H1 (cell line): ENCODE data around the gene RRM1. TPM values are rescaled to one million over a fixed set of nuclear protein-coding genes. Genes with fewer than 3 reads are reported as not detected.

Source experiments
- CHD7 ChIP-seq: fragments of 300-600 bp; sonication (generic); IDR thresholded peaks from 2 replicates; pipeline ENCODE4 v1.7.1; 2012; ENCODE audit warnings: low read length, moderate library complexity, mild to moderate bottlenecking, inconsistent platforms; ENCODE audit not compliant: insufficient replicate concordance
- KDM1A ChIP-seq: fragments of 200-600, 300-600 bp; sonication (generic); IDR thresholded peaks from 2 replicates; pipeline ENCODE4 v1.7.1; 2016; ENCODE audit warnings: mild to moderate bottlenecking, low read length, borderline replicate concordance
- PHF8 ChIP-seq: fragments of 200-600 bp; sonication (generic); conservative IDR thresholded peaks from 2 replicates; pipeline ENCODE4 v1.7.1; 2012; ENCODE audit warnings: low read depth, mild to moderate bottlenecking, inconsistent platforms, low read length, moderate library complexity
- RBBP5 ChIP-seq: IDR thresholded peaks from 2 replicates; pipeline ENCODE4 v1.7.1; 2012; ENCODE audit warnings: low read depth, mild to moderate bottlenecking, inconsistent platforms, low read length, moderate library complexity, borderline replicate concordance
- RNF2 ChIP-seq: fragments of 200-900, 300-1000 bp; sonication (generic); IDR thresholded peaks from 2 replicates; pipeline ENCODE4 v1.7.1; 2016; ENCODE audit warnings: borderline replicate concordance, low read depth, mild to moderate bottlenecking, antibody characterized with exemption, low read length; ENCODE audit not compliant: poor library complexity, severe bottlenecking; ENCODE audit errors: missing control alignments
- SP1 ChIP-seq: IDR thresholded peaks from 2 replicates; pipeline ENCODE4 v1.6.1; 2011; ENCODE audit warnings: low read depth, low read length
- SP2 ChIP-seq: IDR thresholded peaks from 2 replicates; pipeline ENCODE4 v1.6.1; 2012; ENCODE audit warnings: mild to moderate bottlenecking, low read length, inconsistent platforms
- TCF12 ChIP-seq: IDR thresholded peaks from 2 replicates; pipeline ENCODE4 v1.6.1; 2011; ENCODE audit warnings: low read depth, mild to moderate bottlenecking, low read length
- polyA plus RNA-seq, 7 experiments: library from polyadenylated mRNA; depleted of rRNA in 3 of 7; stranded (reverse) in 5 of 7; unstranded in 2 of 7; fragments of >200 nt in 5 of 7; fragments of 200-250 nt in 2 of 7; gene quantifications; 1 replicate in 5 of 7; 2 replicates in 1 of 7; 4 replicates in 1 of 7; pipeline versions ENCODE4 v1.2.1 to v1.2.3, GENCODE V29; 2011 to 2013; ENCODE audit warnings: missing spikeins in 2 of 7, mixed read lengths in 2 of 7
- total RNA-seq: library from RNA; stranded (reverse); fragmentation: NEBNext Ultra II Directional; extraction: Animal tissue kit (Norgen Biotek cat#: 25700); gene quantifications from 2 replicates; pipeline ENCODE4 v1.2.1, GENCODE V29; 2021
- TF ChIP-seq, protein P1 (sequence below): IDR thresholded peaks from 2 replicates; pipeline ENCODE4 v1.6.1; 2011; ENCODE audit warnings: low read length, improper control_type of control experiment

RRM1 gene
- total and polyA plus RNA-seq, 2 of the 8 experiments (the other 6 are each of a cell fraction or from before 2014, with no cell fraction given): 63.6 to 126 TPM

DNA sequence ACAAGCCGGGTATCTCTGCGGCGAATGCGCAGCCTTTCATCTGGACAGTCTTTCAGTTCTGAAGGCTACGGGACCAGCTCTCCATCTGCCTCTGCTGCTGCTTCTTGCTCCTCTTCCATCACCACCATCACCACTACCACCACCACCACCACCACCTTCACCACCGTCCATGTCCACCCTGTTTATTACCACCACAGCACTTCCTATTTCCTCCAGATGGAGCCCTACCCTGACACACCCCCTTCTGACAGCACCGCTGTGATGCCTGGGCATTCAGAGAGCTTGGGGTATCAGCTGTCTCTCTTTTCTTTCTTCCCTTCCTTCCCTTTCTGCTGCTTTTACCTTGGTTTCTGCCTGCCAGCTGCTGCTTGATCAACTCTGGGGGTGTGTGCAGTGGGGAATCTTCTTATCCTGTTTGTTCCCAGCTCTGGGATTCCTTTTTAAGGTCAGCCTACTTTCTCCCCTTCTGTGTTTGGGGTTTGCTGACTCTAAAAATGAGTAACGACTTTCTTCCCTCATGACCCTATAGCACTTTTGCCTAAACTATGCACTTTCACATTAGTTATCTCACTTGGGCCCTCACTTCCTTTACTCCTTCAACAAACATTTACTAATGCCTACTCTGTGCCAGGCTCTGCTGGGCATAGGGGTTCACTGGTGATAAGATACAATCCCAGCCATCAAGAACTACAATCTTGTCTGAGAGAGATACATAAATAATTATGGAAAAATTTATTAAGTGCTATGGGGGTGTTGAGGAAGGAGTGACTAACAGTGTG is 7.8 kb upstream of the RRM1 start (continued):
- TF ChIP-seq CHD7: no peak
- TF ChIP-seq RNF2: no peak
- TF ChIP-seq, protein P1, sequence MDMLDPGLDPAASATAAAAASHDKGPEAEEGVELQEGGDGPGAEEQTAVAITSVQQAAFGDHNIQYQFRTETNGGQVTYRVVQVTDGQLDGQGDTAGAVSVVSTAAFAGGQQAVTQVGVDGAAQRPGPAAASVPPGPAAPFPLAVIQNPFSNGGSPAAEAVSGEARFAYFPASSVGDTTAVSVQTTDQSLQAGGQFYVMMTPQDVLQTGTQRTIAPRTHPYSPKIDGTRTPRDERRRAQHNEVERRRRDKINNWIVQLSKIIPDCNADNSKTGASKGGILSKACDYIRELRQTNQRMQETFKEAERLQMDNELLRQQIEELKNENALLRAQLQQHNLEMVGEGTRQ: no peak
- no peak for TF ChIP-seq PHF8
- TF ChIP-seq TCF12: no peak
- no peak for TF ChIP-seq SP1
- TF ChIP-seq KDM1A: no peak
- no peak for TF ChIP-seq RBBP5
- no peak for TF ChIP-seq SP2
